Liver (tissue), 9 donors: Measurements from ENCODE around the gene CACNA1A. TPM values are rescaled to one million over a fixed set of nuclear protein-coding genes. Genes with fewer than 3 reads are reported as not detected.

ENCODE experiments used
- DNase-seq: peaks from one replicate; pipeline ENCODE4 v3.0.0-alpha.2; 2017; ENCODE audit warnings: low spot score
- H3K27ac ChIP-seq, 2 donors: one replicate each; pipeline ENCODE4 v1.7.0; 2013; ENCODE audit warnings: inconsistent platforms in 2 of 2, low read length in 2 of 2, control low read depth in 1 of 2, low read depth in 1 of 2, mild to moderate bottlenecking in 1 of 2
- H3K27me3 ChIP-seq, 4 donors: one replicate each; pipeline versions ENCODE4 v1.6.1 to v1.7.0; 2013; ENCODE audit warnings: low read length in 3 of 4, inconsistent platforms in 1 of 4, mild to moderate bottlenecking in 1 of 4, moderate library complexity in 1 of 4; ENCODE audit not compliant: control insufficient read depth in 4 of 4, insufficient read depth in 4 of 4
- H3K36me3 ChIP-seq, 4 donors: one replicate each; pipeline versions ENCODE4 v1.6.1 to v1.7.0; 2013; ENCODE audit warnings: low read length in 3 of 4, mild to moderate bottlenecking in 3 of 4, low read depth in 1 of 4, moderate library complexity in 1 of 4; ENCODE audit not compliant: control insufficient read depth in 4 of 4, insufficient read depth in 3 of 4
- H3K4me1 ChIP-seq, 4 donors: one replicate each; pipeline versions ENCODE4 v1.6.1 to v1.7.0; 2013; ENCODE audit warnings: low read length in 3 of 4, mild to moderate bottlenecking in 3 of 4, moderate library complexity in 1 of 4; ENCODE audit not compliant: control insufficient read depth in 4 of 4, insufficient read depth in 4 of 4
- H3K4me3 ChIP-seq, 3 donors: one replicate each; pipeline versions ENCODE4 v1.6.1 to v1.7.0; 2013; ENCODE audit warnings: low read length in 3 of 3, control low read depth in 1 of 3, low read depth in 1 of 3, mild to moderate bottlenecking in 1 of 3
- H3K9ac ChIP-seq, 2 donors: one replicate each; pipeline ENCODE4 v1.7.0; 2013; ENCODE audit warnings: low read length in 2 of 2, mild to moderate bottlenecking in 2 of 2, moderate library complexity in 2 of 2, control low read depth in 1 of 2, low read depth in 1 of 2
- H3K9me3 ChIP-seq, 4 donors: one replicate each; pipeline versions ENCODE4 v1.6.1 to v1.7.0; 2013; ENCODE audit warnings: low read length in 3 of 4; ENCODE audit not compliant: control insufficient read depth in 4 of 4
- ATF3 ChIP-seq: IDR thresholded peaks from 2 replicates; pipeline ENCODE4 v1.6.1; 2016; ENCODE audit warnings: antibody characterized with exemption
- CTCF ChIP-seq: fragments of 150-350 bp; IDR thresholded peaks from 2 replicates; pipeline ENCODE4 v1.5.1; 2017; ENCODE audit warnings: improper control_type of control experiment, low read depth, low read length; ENCODE audit not compliant: missing input control
- EGR1 ChIP-seq, 2 donors: IDR thresholded peaks; 2 replicates each; pipeline ENCODE4 v1.6.1; 2016 to 2018; ENCODE audit warnings: antibody characterized with exemption in 2 of 2, low read depth in 2 of 2
- FOXA1 ChIP-seq: IDR thresholded peaks from 2 replicates; pipeline ENCODE4 v1.6.1; 2016; ENCODE audit warnings: antibody characterized with exemption
- FOXA2 ChIP-seq: IDR thresholded peaks from 2 replicates; pipeline ENCODE4 v1.6.1; 2016; ENCODE audit warnings: antibody characterized with exemption
- GABPA ChIP-seq, 2 donors: IDR thresholded peaks in 1 of 2; conservative IDR thresholded peaks in 1 of 2; 2 replicates each; pipeline ENCODE4 v1.6.1; 2016; ENCODE audit warnings: antibody characterized with exemption in 2 of 2, mild to moderate bottlenecking in 1 of 2, moderate library complexity in 1 of 2
- HNF4A ChIP-seq, 2 donors: conservative IDR thresholded peaks; 2 replicates each; pipeline ENCODE4 v1.6.1; 2016; ENCODE audit warnings: antibody characterized with exemption in 2 of 2, mild to moderate bottlenecking in 2 of 2
- HNF4G ChIP-seq: IDR thresholded peaks from 2 replicates; pipeline ENCODE4 v1.6.1; 2016; ENCODE audit warnings: antibody characterized with exemption
- MAX ChIP-seq: IDR thresholded peaks from 2 replicates; pipeline ENCODE4 v1.6.1; 2016; ENCODE audit warnings: antibody characterized with exemption
- RAD21 ChIP-seq, 2 donors: IDR thresholded peaks; 2 replicates each; pipeline ENCODE4 v1.6.1; 2016; ENCODE audit warnings: antibody characterized with exemption in 2 of 2, mild to moderate bottlenecking in 2 of 2
- REST ChIP-seq: IDR thresholded peaks from 2 replicates; pipeline ENCODE4 v1.6.1; 2016; ENCODE audit warnings: antibody characterized with exemption, mild to moderate bottlenecking
- RXRA ChIP-seq, 2 donors: IDR thresholded peaks; 2 replicates each; pipeline ENCODE4 v1.6.1; 2017 to 2018; ENCODE audit warnings: antibody characterized with exemption in 2 of 2, mild to moderate bottlenecking in 1 of 2
- SP1 ChIP-seq: IDR thresholded peaks from 2 replicates; pipeline ENCODE4 v1.6.1; 2018; ENCODE audit warnings: antibody characterized with exemption, mild to moderate bottlenecking
- TAF1 ChIP-seq: conservative IDR thresholded peaks from 2 replicates; pipeline ENCODE4 v1.6.1; 2016; ENCODE audit warnings: antibody characterized with exemption, mild to moderate bottlenecking
- YY1 ChIP-seq: IDR thresholded peaks from 2 replicates; pipeline ENCODE4 v1.6.1; 2016; ENCODE audit warnings: antibody characterized with exemption, mild to moderate bottlenecking
- WGBS: extraction: QIAGEN DNeasy Blood & Tissue Kit; methylation state at CpG from one replicate; pipeline ENCODE4 v1.1.7; 2013; 5-methylcytosine and 5-hydroxymethylcytosine counted together
- polyA plus RNA-seq, 2 donors: library from polyadenylated mRNA; stranded (reverse) in 1 of 2; unstranded in 1 of 2; fragments of 200-250 nt in 1 of 2; fragments of >200 nt in 1 of 2; fragmentation: Nextera tagmentation in 1 of 2; extraction: Ambion mirVana in 1 of 2; gene quantifications; one replicate each; pipeline versions ENCODE4 v1.2.1 to v1.2.3, GENCODE V29; 2013 to 2015
- total RNA-seq, 2 donors: library from RNA; depleted of rRNA; stranded (reverse); fragments of >200 nt; gene quantifications; one replicate each; pipeline ENCODE4 v1.2.3, GENCODE V29; 2014
- donor health status: healthy.
- donor health status: healthy.
- donor health status: healthy.
- donor health status: healthy.
- donor health status: healthy.

The CACNA1A gene
- total and polyA plus RNA-seq, 4 donors, result 0.09 to 0.17 (median 0.17) TPM; not detected in 1

GRCh38 chr19:13356185-13356584 is 150.1 kb downstream of the CACNA1A start (continued):
- no peak for TF ChIP-seq CTCF
- no peak for TF ChIP-seq GABPA (IDR thresholded peaks at IDR 0.05 in 1 of 2, conservative IDR thresholded peaks at IDR 0.05 in 1 of 2)
- TF ChIP-seq ATF3, result no peak
- TF ChIP-seq TAF1, result no peak

GRCh38 chr19:13355356-13355755 is 150.9 kb downstream of the CACNA1A start:
- Histone ChIP-seq H3K27ac (no peak overlapping the region), H3K36me3 (no peaks in the 10 kb centered on the region), H3K27me3 (no peaks in the 10 kb centered on the region), H3K4me1 (no peaks in the 10 kb centered on the region), H3K9me3 (peaks cover 0 to 7% (median 6%) of the 10 kb centered on the region in 4 donors), H3K9ac (no peak overlapping the region), H3K4me3 (no peak overlapping the region)
- no peak for DNase-seq
- TF ChIP-seq EGR1 (IDR thresholded peaks at IDR 0.05; ENCODE audit: low read depth in 2 of 2) (no peak), RAD21 (IDR thresholded peaks at IDR 0.05) (no peak), MAX (no peak), REST (no peak), SP1 (no peak), ATF3 (no peak), HNF4A (conservative IDR thresholded peaks at IDR 0.05) (no peak), RXRA (IDR thresholded peaks at IDR 0.05) (no peak), TAF1 (no peak), FOXA2 (no peak)
- 60% methylated on average over 5 of the region's 5 CpGs for WGBS

GRCh38 chr19:13353625-13354024 is 152.7 kb downstream of the CACNA1A start:
- DNase-seq, result no peak
- Histone ChIP-seq H3K9ac (no peak overlapping the region), H3K9me3 (peaks cover 3 to 11% (median 8%) of the 10 kb centered on the region in 4 donors), H3K4me1 (no peaks in the 10 kb centered on the region), H3K27me3 (no peaks in the 10 kb centered on the region), H3K27ac (no peak overlapping the region), H3K4me3 (no peak overlapping the region), H3K36me3 (no peaks in the 10 kb centered on the region)
- 68% methylated on average over 3 of the region's 3 CpGs for WGBS
- TF ChIP-seq ATF3 (no peak), MAX (no peak), EGR1 (IDR thresholded peaks at IDR 0.05; ENCODE audit: low read depth in 2 of 2) (no peak), CTCF (no peak), HNF4G (no peak), YY1 (no peak), FOXA1 (no peak)
